ENCODE results near the gene MPO. TPM values are rescaled to one million over a fixed set of nuclear protein-coding genes. Genes with fewer than 3 reads are reported as not detected.

Gene MPO
- total and polyA plus RNA-seq, 2 of the 4 experiments (the other 2 are of a cell fraction): not detected

GRCh38 chr17:58238147-58238634 is 42.5 kb downstream of the MPO start, which contains the start of gene LPO:
Gene LPO (plus strand): TSS chr17:58238584. CDS start chr17:58242980, 4,396 bp downstream.
- H2AK5ac ChIP-seq (ENCODE audit: low read depth, low read length): no peak within 1 kb of the TSS
- no TSS peak for BruUV-seq (replicated peaks)
- H4K91ac ChIP-seq (ENCODE audit: insufficient read depth, low read depth, low read length): no peak within 1 kb of the TSS
- H2BK15ac ChIP-seq (ENCODE audit: low read depth, low read length): no peak within 1 kb of the TSS
- H4K20me1 ChIP-seq (ENCODE audit: insufficient read depth, low read length): no peaks in the 10 kb centered on the region
- H3K79me1 ChIP-seq (ENCODE audit: low read depth in 1 of 2, low read length in 2 of 2): no peaks in the 10 kb centered on the region
- H3K4me2 ChIP-seq (ENCODE audit: low read depth, low read length): no peak within 1 kb of the TSS
- DNase-seq (no peak), ATAC-seq (ENCODE audit: low read depth) (no peak)
- H2BK20ac ChIP-seq (ENCODE audit: low read depth, low read length): no peak within 1 kb of the TSS
- ChIA-PET POLR2A (ENCODE audit: unreplicated experiment) (interaction anchor here (0.6 kb wide), 1 partner anchor 17 kb away, joined by 3 read pairs; no protein-coding TSS in a partner anchor), CTCF (interaction anchor here (1.1 kb wide), 1 partner anchor 12 kb away, joined by 3 read pairs; no protein-coding TSS in a partner anchor)
- H3K18ac ChIP-seq (ENCODE audit: low read depth, low read length): no peak within 1 kb of the TSS
- H3K4me3 ChIP-seq (ENCODE audit: insufficient read depth, low read depth, low read length): no peak within 1 kb of the TSS
- no peaks in the 10 kb centered on the region for H3K9me1 ChIP-seq (ENCODE audit: insufficient read depth, low read length)
- no peak within 1 kb of the TSS for H3K4ac ChIP-seq (ENCODE audit: low read depth, low read length)
- H3K14ac ChIP-seq (replicated peaks; ENCODE audit: low read depth, low read length): no peak within 1 kb of the TSS
- H3K23ac ChIP-seq (ENCODE audit: low read depth, low read length): no peak within 1 kb of the TSS
- no peaks in the 10 kb centered on the region for H3K36me3 ChIP-seq (ENCODE audit: control insufficient read depth, insufficient read depth, low read length)
- no peak within 1 kb of the TSS for H3K27ac ChIP-seq (ENCODE audit: insufficient read depth, low read length)
- no peak within 1 kb of the TSS for H2AFZ ChIP-seq (replicated peaks; ENCODE audit: low read length, poor library complexity)
- dilution Hi-C loops (cut with HindIII; ENCODE audit: low sequenced_read_pairs, unreplicated experiment): no loop called here
- no peak within 1 kb of the TSS for H4K5ac ChIP-seq (ENCODE audit: low read depth, low read length)
- H3K56ac ChIP-seq (ENCODE audit: extremely low read depth, insufficient read depth, low read length): no peak within 1 kb of the TSS
- in situ Hi-C loops (cut with MboI; ENCODE audit: low sequenced_read_pairs): no loop called here
- no peak within 1 kb of the TSS for H2BK120ac ChIP-seq (ENCODE audit: low read depth, low read length)
- H3K9me3 ChIP-seq (ENCODE audit: control insufficient read depth, insufficient read depth, low read length): no peaks in the 10 kb centered on the region
- no peaks in the 10 kb centered on the region for H3K4me1 ChIP-seq (ENCODE audit: control insufficient read depth, insufficient read depth, low read length)
- H2BK5ac ChIP-seq (ENCODE audit: low read depth, low read length, poor library complexity, severe bottlenecking): no peak within 1 kb of the TSS
- TF ChIP-seq, protein P1, sequence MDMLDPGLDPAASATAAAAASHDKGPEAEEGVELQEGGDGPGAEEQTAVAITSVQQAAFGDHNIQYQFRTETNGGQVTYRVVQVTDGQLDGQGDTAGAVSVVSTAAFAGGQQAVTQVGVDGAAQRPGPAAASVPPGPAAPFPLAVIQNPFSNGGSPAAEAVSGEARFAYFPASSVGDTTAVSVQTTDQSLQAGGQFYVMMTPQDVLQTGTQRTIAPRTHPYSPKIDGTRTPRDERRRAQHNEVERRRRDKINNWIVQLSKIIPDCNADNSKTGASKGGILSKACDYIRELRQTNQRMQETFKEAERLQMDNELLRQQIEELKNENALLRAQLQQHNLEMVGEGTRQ (IDR thresholded peaks at IDR 0.05; ENCODE audit: low read depth, low read length): no peak
- no peak for TF ChIP-seq RCOR1 (IDR thresholded peaks at IDR 0.05; ENCODE audit: insufficient replicate concordance, low read length)
- TF ChIP-seq SMC3 (IDR thresholded peaks at IDR 0.05; ENCODE audit: low read depth, low read length): no peak
- TF ChIP-seq CHD1 (IDR thresholded peaks at IDR 0.05; ENCODE audit: low read depth, low read length): no peak
- no peak for TF ChIP-seq RAD21 (IDR thresholded peaks at IDR 0.05; ENCODE audit: low read length)
- no peak for TF ChIP-seq MXI1 (IDR thresholded peaks at IDR 0.05; ENCODE audit: borderline replicate concordance, low read depth, low read length)
- no peak for TF ChIP-seq MAZ (IDR thresholded peaks at IDR 0.05; ENCODE audit: borderline replicate concordance, low read depth, low read length)
- no peak for TF ChIP-seq POLR2A (IDR thresholded peaks at IDR 0.05; ENCODE audit: low read depth, low read length)
- no peak for TF ChIP-seq NFE2L2 (IDR thresholded peaks at IDR 0.05; ENCODE audit: low read depth, low read length)
- TF ChIP-seq CEBPB (IDR thresholded peaks at IDR 0.05; ENCODE audit: low read depth, low read length): no peak
- TF ChIP-seq BHLHE40 (IDR thresholded peaks at IDR 0.05; ENCODE audit: low read depth, low read length): no peak
- TF ChIP-seq, protein P2, sequence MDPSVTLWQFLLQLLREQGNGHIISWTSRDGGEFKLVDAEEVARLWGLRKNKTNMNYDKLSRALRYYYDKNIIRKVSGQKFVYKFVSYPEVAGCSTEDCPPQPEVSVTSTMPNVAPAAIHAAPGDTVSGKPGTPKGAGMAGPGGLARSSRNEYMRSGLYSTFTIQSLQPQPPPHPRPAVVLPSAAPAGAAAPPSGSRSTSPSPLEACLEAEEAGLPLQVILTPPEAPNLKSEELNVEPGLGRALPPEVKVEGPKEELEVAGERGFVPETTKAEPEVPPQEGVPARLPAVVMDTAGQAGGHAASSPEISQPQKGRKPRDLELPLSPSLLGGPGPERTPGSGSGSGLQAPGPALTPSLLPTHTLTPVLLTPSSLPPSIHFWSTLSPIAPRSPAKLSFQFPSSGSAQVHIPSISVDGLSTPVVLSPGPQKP (IDR thresholded peaks at IDR 0.05; ENCODE audit: borderline replicate concordance, low read depth, low read length): no peak
- WGBS, 2 experiments (ENCODE audit: extremely low coverage in 2 of 2, insufficient read length in 1 of 2): no CpG with 5 or more reads among the region's 5 CpGs
- H2AK9ac ChIP-seq (replicated peaks; ENCODE audit: low read depth, low read length, poor library complexity): no peak within 1 kb of the TSS
- no peak within 1 kb of the TSS for H4K8ac ChIP-seq (ENCODE audit: low read depth in 2 of 2, low read length in 2 of 2)
- intact Hi-C loops (cut with micrococcal nuclease): no loop called here
- no peak within 1 kb of the TSS for H3K9ac ChIP-seq (ENCODE audit: low read depth, low read length)
- peaks cover 45% of the 10 kb centered on the region for H3K27me3 ChIP-seq (ENCODE audit: control insufficient read depth, insufficient read depth, low read length)
